Stimulated activated effector memory CD8-positive, alpha-beta T cell treated with anti-CD3 and anti-CD28 coated beads, Interleukin-12 subunit alpha, Interleukin-12 subunit beta, amount 100 ng/mL, for 72 hours (primary cell): Measurements from ENCODE around the gene EPHA7.

Experiments used
- ATAC-seq: fragments of 150-1000 bp; cut with Tn5 transposase; 2 replicates; pipeline ENCODE4 v1.10.0; 2021
- DNase-seq, 2 donors: peaks; one replicate each; pipeline ENCODE4 v3.0.0; 2021 to 2022; ENCODE audit warnings: low spot score in 2 of 2
- H3K27ac Mint-ChIP-seq: one replicate; pipeline ENCODE4 v1.8.0; 2022; ENCODE audit warnings: mild to moderate bottlenecking, mixed read lengths
- H3K36me3 Mint-ChIP-seq: one replicate; pipeline ENCODE4 v1.8.0; 2022; ENCODE audit warnings: mild to moderate bottlenecking, mixed read lengths
- H3K4me1 Mint-ChIP-seq: one replicate; pipeline ENCODE4 v1.8.0; 2022; ENCODE audit warnings: mixed read lengths
- H3K4me3 Mint-ChIP-seq: one replicate; pipeline ENCODE4 v1.8.0; 2022; ENCODE audit warnings: mild to moderate bottlenecking, mixed read lengths
- H3K9me3 Mint-ChIP-seq: one replicate; pipeline ENCODE4 v1.8.0; 2022; ENCODE audit warnings: mixed read lengths

Gene EPHA7

GRCh38 chr6:93413190-93413589 lies 6.2 kb downstream of the EPHA7 start:
- Mint-ChIP-seq H3K9me3 (no peaks in the 10 kb centered on the region), H3K36me3 (no peaks in the 10 kb centered on the region), H3K4me1 (no peaks in the 10 kb centered on the region), H3K27ac (no peak overlapping the region), H3K4me3 (no peak overlapping the region)
- ATAC-seq (no peak), DNase-seq (no peak)

- Mint-ChIP-seq H3K4me3 (no peak overlapping the region), H3K36me3 (no peaks in the 10 kb centered on the region), H3K4me1 (no peaks in the 10 kb centered on the region), H3K9me3 (no peaks in the 10 kb centered on the region), H3K27ac (no peak overlapping the region)
- DNase-seq (no peak), ATAC-seq (no peak)
Measured at GRCh38 chr6:93412452-93412851, 6.9 kb downstream of the EPHA7 start.

- ATAC-seq (no peak), DNase-seq (no peak)
- no peaks in the 10 kb centered on the region for H3K36me3 Mint-ChIP-seq
- no peaks in the 10 kb centered on the region for H3K4me1 Mint-ChIP-seq
- no peak overlapping the region for H3K27ac Mint-ChIP-seq
- H3K4me3 Mint-ChIP-seq = no peak overlapping the region
- H3K9me3 Mint-ChIP-seq = peaks cover under 1% of the 10 kb centered on the region
Measured at GRCh38 chr6:93407186-93407585, 12.2 kb downstream of the EPHA7 start.

- no peak for DNase-seq
- Mint-ChIP-seq H3K27ac (no peak overlapping the region), H3K4me1 (no peaks in the 10 kb centered on the region), H3K36me3 (no peaks in the 10 kb centered on the region), H3K9me3 (peaks cover 7% of the 10 kb centered on the region), H3K4me3 (no peak overlapping the region)
- no peak for ATAC-seq
Measured at GRCh38 chr6:93403390-93403789, 16.0 kb downstream of the EPHA7 start.

- H3K4me1 Mint-ChIP-seq = no peaks in the 10 kb centered on the region
- no peak overlapping the region for H3K27ac Mint-ChIP-seq
- H3K9me3 Mint-ChIP-seq = peaks cover 8% of the 10 kb centered on the region
Measured at GRCh38 chr6:93398723-93399122, 20.6 kb downstream of the EPHA7 start.

GRCh38 chr6:93394471-93394870 lies 24.9 kb downstream of the EPHA7 start:
- no peaks in the 10 kb centered on the region for H3K4me1 Mint-ChIP-seq
- H3K27ac Mint-ChIP-seq = no peak overlapping the region
- ATAC-seq (no peak), DNase-seq (no peak)
- peaks cover 4% of the 10 kb centered on the region for H3K9me3 Mint-ChIP-seq
- no peak overlapping the region for H3K4me3 Mint-ChIP-seq
- H3K36me3 Mint-ChIP-seq = no peaks in the 10 kb centered on the region

More at GRCh38 chr6:93398723-93399122, 20.6 kb downstream of the EPHA7 start:
- H3K4me3 Mint-ChIP-seq = no peak overlapping the region
- H3K36me3 Mint-ChIP-seq = no peaks in the 10 kb centered on the region
- ATAC-seq (no peak), DNase-seq (no peak)

- H3K27ac Mint-ChIP-seq = no peak overlapping the region
- no peaks in the 10 kb centered on the region for H3K4me1 Mint-ChIP-seq
- no peak for ATAC-seq
- no peaks in the 10 kb centered on the region for H3K36me3 Mint-ChIP-seq
- H3K4me3 Mint-ChIP-seq = no peak overlapping the region
- peaks cover 6% of the 10 kb centered on the region for H3K9me3 Mint-ChIP-seq
- no peak for DNase-seq
Measured at GRCh38 chr6:93393554-93394074, 25.7 kb downstream of the EPHA7 start.

GRCh38 chr6:93392797-93393196 lies 26.6 kb downstream of the EPHA7 start:
- Mint-ChIP-seq H3K9me3 (peaks cover 6% of the 10 kb centered on the region), H3K27ac (no peak overlapping the region), H3K4me3 (no peak overlapping the region), H3K36me3 (no peaks in the 10 kb centered on the region), H3K4me1 (no peaks in the 10 kb centered on the region)
- DNase-seq (no peak), ATAC-seq (no peak)

GRCh38 chr6:93391965-93392364 lies 27.4 kb downstream of the EPHA7 start:
- H3K27ac Mint-ChIP-seq = no peak overlapping the region
- H3K9me3 Mint-ChIP-seq = peaks cover 11% of the 10 kb centered on the region
- ATAC-seq = no peak

GRCh38 chr6:93389192-93389591 lies 30.2 kb downstream of the EPHA7 start:
- Mint-ChIP-seq H3K27ac (no peak overlapping the region), H3K4me1 (no peaks in the 10 kb centered on the region), H3K36me3 (no peaks in the 10 kb centered on the region), H3K9me3 (peaks cover 11% of the 10 kb centered on the region), H3K4me3 (no peak overlapping the region)
- ATAC-seq (no peak), DNase-seq (no peak)

More at GRCh38 chr6:93391965-93392364, 27.4 kb downstream of the EPHA7 start:
- no peak overlapping the region for H3K4me3 Mint-ChIP-seq
- no peak for DNase-seq
- H3K36me3 Mint-ChIP-seq = no peaks in the 10 kb centered on the region
- no peaks in the 10 kb centered on the region for H3K4me1 Mint-ChIP-seq

- Mint-ChIP-seq H3K9me3 (peaks cover 11% of the 10 kb centered on the region), H3K4me3 (no peak overlapping the region), H3K4me1 (no peaks in the 10 kb centered on the region), H3K27ac (no peak overlapping the region), H3K36me3 (no peaks in the 10 kb centered on the region)
- no peak for DNase-seq
- ATAC-seq = no peak
Measured at GRCh38 chr6:93388070-93388469, 31.3 kb downstream of the EPHA7 start.

- Mint-ChIP-seq H3K36me3 (no peaks in the 10 kb centered on the region), H3K9me3 (peaks cover 9% of the 10 kb centered on the region), H3K4me3 (no peak overlapping the region), H3K27ac (no peak overlapping the region), H3K4me1 (no peaks in the 10 kb centered on the region)
- DNase-seq (no peak), ATAC-seq (no peak)
Measured at GRCh38 chr6:93376026-93376540, 43.3 kb downstream of the EPHA7 start.

- Mint-ChIP-seq H3K4me1 (no peaks in the 10 kb centered on the region), H3K27ac (no peak overlapping the region), H3K4me3 (no peak overlapping the region), H3K36me3 (no peaks in the 10 kb centered on the region), H3K9me3 (peaks cover 6% of the 10 kb centered on the region)
- DNase-seq = no peak
- no peak for ATAC-seq
Measured at GRCh38 chr6:93373445-93373844, 45.9 kb downstream of the EPHA7 start.

GRCh38 chr6:93371756-93372155 lies 47.6 kb downstream of the EPHA7 start:
- no peak for ATAC-seq
- no peaks in the 10 kb centered on the region for H3K4me1 Mint-ChIP-seq
- no peak overlapping the region for H3K27ac Mint-ChIP-seq
- peaks cover 2% of the 10 kb centered on the region for H3K9me3 Mint-ChIP-seq
- no peak for DNase-seq
- no peak overlapping the region for H3K4me3 Mint-ChIP-seq
- H3K36me3 Mint-ChIP-seq = no peaks in the 10 kb centered on the region

GRCh38 chr6:93369586-93370134 lies 49.7 kb downstream of the EPHA7 start:
- Mint-ChIP-seq H3K27ac (no peak overlapping the region), H3K4me3 (no peak overlapping the region), H3K4me1 (no peaks in the 10 kb centered on the region), H3K36me3 (no peaks in the 10 kb centered on the region), H3K9me3 (peaks cover 11% of the 10 kb centered on the region)
- ATAC-seq = no peak
- no peak for DNase-seq

GRCh38 chr6:93366506-93366905 lies 52.9 kb downstream of the EPHA7 start:
- ATAC-seq = no peak
- Mint-ChIP-seq H3K9me3 (peaks cover 11% of the 10 kb centered on the region), H3K27ac (no peak overlapping the region), H3K4me1 (no peaks in the 10 kb centered on the region), H3K36me3 (no peaks in the 10 kb centered on the region), H3K4me3 (no peak overlapping the region)
- DNase-seq = no peak
